HepG2 (cell line): Measurements from ENCODE around the gene FALEC. TPM values are rescaled to one million over a fixed set of nuclear protein-coding genes. Genes with fewer than 3 reads are reported as not detected.
"Not testable (repeated sequence)": the region's sequence is repeated elsewhere in the genome, so short reads cannot be mapped to it uniquely, and the experiment has no call there.

Experiments used
- ATAC-seq: fragments of 200-7000 bp; cut with Tn5 transposase; 3 replicates; pipeline ENCODE4 v1.9.1; 2020; ENCODE audit warnings: mild to moderate bottlenecking, moderate library complexity
- BruUV-seq: library from RNA; stranded (reverse); fragments of 400-500 nt; replicated peaks from 2 replicates; lab custom pipeline; 2021; lab: Mats Ljungman, UMichigan
- CTCF ChIA-PET: fragments of 300-600 bp; formaldehyde crosslinking; extraction: SDS; loops from one replicate; lab custom pipeline; 2021; ENCODE audit warnings: low total read pairs, inconsistent platforms, low intra/inter-chr PET ratio; lab: Yijun Ruan, JAX
- POLR2A ChIA-PET: fragments of 350-600 bp; sonication (Branson Sonifier 250); formaldehyde crosslinking; loops from one replicate; lab custom pipeline; 2020; ENCODE audit warnings: antibody characterized with exemption, inconsistent platforms; lab: Yijun Ruan, JAX
- DNase-seq: peaks from one replicate; pipeline ENCODE4 v3.0.0-alpha.2; 2015; ENCODE audit warnings: low spot score
- FAIRE-seq: peaks from 3 replicates; lab custom pipeline; 2011; peaks lifted over from hg19 to GRCh38; lab: Jason Lieb, UNC
- H2AFZ ChIP-seq: one replicate; pipeline ENCODE4 v1.6.1; 2011; ENCODE audit warnings: low read length, inconsistent platforms
- H3K27ac ChIP-seq: fragments of 300-600 bp; 3 replicates; pipeline ENCODE4 v1.8.0; 2011; ENCODE audit warnings: mixed run types, mild to moderate bottlenecking, mixed read lengths, low read length, inconsistent platforms; ENCODE audit not compliant: insufficient read depth; ENCODE audit errors: extremely low read length
- H3K27me3 ChIP-seq, 2 experiments: fragments of 200-600 bp in 1 of 2; 2 replicates in 1 of 2; 3 replicates in 1 of 2; pipeline versions ENCODE4 v1.6.0 to v1.8.0; 2011; ENCODE audit warnings: low read length in 2 of 2, mild to moderate bottlenecking in 2 of 2, moderate library complexity in 2 of 2, inconsistent platforms in 1 of 2; ENCODE audit not compliant: insufficient read depth in 2 of 2, control insufficient read depth in 1 of 2
- H3K36me3 ChIP-seq, 2 experiments: fragments of 200-600 bp in 1 of 2; replicated peaks in 1 of 2; 2 replicates in 1 of 2; 3 replicates in 1 of 2; pipeline versions ENCODE4 v1.5.1 to v1.8.0; 2011; ENCODE audit warnings: low read length in 2 of 2, inconsistent platforms in 1 of 2; ENCODE audit not compliant: insufficient read depth in 2 of 2, control insufficient read depth in 1 of 2
- H3K4me1 ChIP-seq: 2 replicates; pipeline ENCODE4 v1.5.1; 2012; ENCODE audit warnings: low read length, inconsistent platforms; ENCODE audit not compliant: insufficient read depth
- H3K4me2 ChIP-seq: 2 replicates; pipeline ENCODE4 v1.6.0; 2011; ENCODE audit warnings: low read depth, low read length, inconsistent platforms
- H3K4me3 ChIP-seq, 3 experiments: fragments of 200-600 bp in 1 of 3; sonication (generic), shearing (Covaris generic) in 1 of 3; replicated peaks in 1 of 3; 2 replicates each; pipeline ENCODE4 v1.5.1; 2011 to 2016; ENCODE audit warnings: low read length in 3 of 3, inconsistent platforms in 2 of 3, low read depth in 2 of 3, mild to moderate bottlenecking in 2 of 3, control low read depth in 1 of 3, mixed read lengths in 1 of 3; ENCODE audit not compliant: insufficient read depth in 1 of 3
- H3K79me2 ChIP-seq: one replicate; pipeline ENCODE4 v1.6.1; 2011; ENCODE audit warnings: low read length, inconsistent platforms; ENCODE audit not compliant: insufficient read depth
- H3K9ac ChIP-seq: 2 replicates; pipeline ENCODE4 v1.6.0; 2011; ENCODE audit warnings: mild to moderate bottlenecking, low read depth, low read length, inconsistent platforms; ENCODE audit not compliant: insufficient read depth
- H3K9me3 ChIP-seq: 2 replicates; pipeline ENCODE4 v1.5.1; 2012; ENCODE audit warnings: mild to moderate bottlenecking, low read length
- H4K20me1 ChIP-seq: 2 replicates; pipeline ENCODE4 v1.6.0; 2011; ENCODE audit warnings: inconsistent platforms, mild to moderate bottlenecking, low read length, moderate library complexity; ENCODE audit not compliant: insufficient read depth
- AGO2 ChIP-seq: fragments of 200-400 bp; formaldehyde crosslinking; optimal IDR thresholded peaks from 2 replicates; pipeline ENCODE3; 2017; ENCODE audit warnings: mild to moderate bottlenecking, low read depth, low read length, moderate library complexity
- FOXA3 ChIP-seq: IDR thresholded peaks from 2 replicates; pipeline ENCODE4 v1.6.1; 2016; ENCODE audit warnings: missing genetic modification reagents, missing compliant biosample characterization
- KAT8 ChIP-seq: IDR thresholded peaks from 2 replicates; pipeline ENCODE4 v1.6.1; 2016; ENCODE audit warnings: missing genetic modification reagents, missing compliant biosample characterization
- MAFK ChIP-seq, 2 experiments: IDR thresholded peaks in 1 of 2; conservative IDR thresholded peaks in 1 of 2; 2 replicates each; pipeline ENCODE4 v1.6.1; 2011; ENCODE audit warnings: improper control_type of control experiment in 2 of 2, low read length in 2 of 2
- NFE2L2 ChIP-seq: fragments of 150-350 bp; IDR thresholded peaks from 2 replicates; pipeline ENCODE4 v1.6.1; 2014; ENCODE audit warnings: low read length
- POLR2A ChIP-seq, 2 experiments: IDR thresholded peaks; 2 replicates each; pipeline ENCODE4 v1.6.1; 2011; ENCODE audit warnings: low read depth in 2 of 2, low read length in 2 of 2, mild to moderate bottlenecking in 1 of 2, moderate library complexity in 1 of 2; ENCODE audit not compliant: insufficient read depth in 1 of 2
- POLR2G ChIP-seq: fragments of 200-400 bp; formaldehyde crosslinking; IDR thresholded peaks from 2 replicates; pipeline ENCODE4 v1.6.1; 2018; ENCODE audit warnings: mild to moderate bottlenecking, low read depth, low read length, moderate library complexity
- RBM22 ChIP-seq: fragments of 200-400 bp; formaldehyde crosslinking; optimal IDR thresholded peaks from 2 replicates; pipeline ENCODE3; 2017; ENCODE audit warnings: mild to moderate bottlenecking, low read length, moderate library complexity
- SAP130 ChIP-seq: IDR thresholded peaks from 2 replicates; pipeline ENCODE4 v1.6.1; 2016; ENCODE audit warnings: low read depth
- ZNF138 ChIP-seq: sonication (generic); formaldehyde crosslinking; IDR thresholded peaks from 2 replicates; pipeline ENCODE4 v1.5.0; 2020; ENCODE audit warnings: mild to moderate bottlenecking, low read depth, missing genetic modification reagents
- ZNF556 ChIP-seq: sonication (generic); formaldehyde crosslinking; IDR thresholded peaks from 2 replicates; pipeline ENCODE4 v1.4.0; 2020; ENCODE audit warnings: mild to moderate bottlenecking, missing genetic modification reagents, borderline replicate concordance
- WGBS: methylation state at CpG from one replicate; pipeline ENCODE4 v1.1.6; 2017; ENCODE audit warnings: low lambda C conversion rate; 5-methylcytosine and 5-hydroxymethylcytosine counted together
- in situ Hi-C: cut with HindIII; loops from 2 replicates; pipeline ENCODE4 v1.10.0; 2017; ENCODE audit warnings: low pct_unique_long_range_greater_than_20kb; ENCODE audit not compliant: extremely low pct_ligation_motif_present
- intact Hi-C: fragments of 100-400 bp; cut with micrococcal nuclease; formaldehyde crosslinking; loops from one replicate; pipeline ENCODE4 v1.10.0; 2022; ENCODE audit not compliant: unreplicated experiment
- polyA plus RNA-seq, 8 experiments: library from polyadenylated mRNA; depleted of rRNA in 3 of 8; stranded (reverse) in 7 of 8; unstranded in 1 of 8; fragments of >200 nt; fragmentation: Illumina TruSeq in 4 of 8; extraction: Trizol in 4 of 8; gene quantifications; 2 replicates each; pipeline versions ENCODE4 v1.2.1 to v1.2.3, GENCODE V29; 2011 to 2016; ENCODE audit warnings: low read depth in 4 of 8, missing spikeins in 1 of 8, mixed read lengths in 1 of 8; ENCODE audit not compliant: insufficient read depth in 1 of 8
- total RNA-seq, 5 experiments: library from RNA; depleted of rRNA; stranded (reverse); fragments of >200 nt; fragmentation: Illumina TruSeq; extraction: Trizol; gene quantifications; 2 replicates each; pipeline ENCODE4 v1.2.3, GENCODE V29; 2016; ENCODE audit warnings: low read depth in 1 of 5
- TF ChIP-seq, protein P1 (sequence below): sonication (generic); formaldehyde crosslinking; IDR thresholded peaks from 2 replicates; pipeline ENCODE4 v1.4.0; 2020; ENCODE audit warnings: mild to moderate bottlenecking, missing genetic modification reagents
- TF ChIP-seq, protein P2 (sequence below): sonication (generic); IDR thresholded peaks from 2 replicates; pipeline ENCODE4 v1.6.1; 2016; ENCODE audit warnings: low read depth, borderline replicate concordance

The FALEC gene
- total and polyA plus RNA-seq, 2 of the 13 experiments (the other 11 are each of a cell fraction or from before 2014, with no cell fraction given), result 0.33 to 0.71 TPM

DNA sequence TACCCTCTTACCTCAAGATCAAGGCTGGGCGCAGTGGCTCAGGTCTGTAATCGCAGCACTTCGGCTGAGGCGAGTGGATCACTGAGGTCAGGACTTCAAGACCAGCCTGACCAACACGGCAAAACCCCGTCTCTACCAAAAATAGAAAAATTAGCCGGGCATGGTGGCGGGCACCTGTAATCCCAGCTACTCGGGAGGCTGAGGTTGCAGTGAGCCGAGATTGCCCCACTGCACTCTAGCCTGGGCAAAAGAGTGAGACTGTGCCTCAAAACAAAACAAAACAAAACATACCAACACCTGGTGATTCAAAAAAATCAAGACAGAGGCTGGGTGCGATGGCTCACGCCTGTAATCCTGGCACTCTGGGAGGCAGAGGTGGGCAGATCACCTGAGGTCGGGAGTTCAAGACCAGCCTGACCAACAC, 58.1 kb downstream of the FALEC start:
- H3K9me3 ChIP-seq, DNase-seq, H3K9ac ChIP-seq, BruUV-seq, intact Hi-C loops, FAIRE-seq, ATAC-seq, H3K27me3 ChIP-seq, H3K4me2 ChIP-seq, H3K27ac ChIP-seq, H3K4me3 ChIP-seq, H2AFZ ChIP-seq, in situ Hi-C loops, CTCF ChIA-PET: not testable (repeated sequence)
- TF ChIP-seq POLR2G (peak; percentile 54; the same call in 1 of the 2 replicates), AGO2 (peak; percentile 18)
- POLR2A ChIA-PET, result interaction anchor here (1.3 to 11.9 kb wide), 5 partner anchors 8 to 49 kb away, joined by 3 to 469 read pairs (median 4); no protein-coding TSS in a partner anchor
- peaks cover 73% of the 10 kb centered on the region for H3K79me2 ChIP-seq
- peaks cover 0 to 48% of the 10 kb centered on the region in 2 experiments; a peak in 4 of 5 replicates for H3K36me3 ChIP-seq
- H3K4me1 ChIP-seq, result peaks cover 66% of the 10 kb centered on the region
- H4K20me1 ChIP-seq, result peaks cover 62% of the 10 kb centered on the region
- WGBS, result 93% methylated on average over 12 of the region's 13 CpGs

DNA sequence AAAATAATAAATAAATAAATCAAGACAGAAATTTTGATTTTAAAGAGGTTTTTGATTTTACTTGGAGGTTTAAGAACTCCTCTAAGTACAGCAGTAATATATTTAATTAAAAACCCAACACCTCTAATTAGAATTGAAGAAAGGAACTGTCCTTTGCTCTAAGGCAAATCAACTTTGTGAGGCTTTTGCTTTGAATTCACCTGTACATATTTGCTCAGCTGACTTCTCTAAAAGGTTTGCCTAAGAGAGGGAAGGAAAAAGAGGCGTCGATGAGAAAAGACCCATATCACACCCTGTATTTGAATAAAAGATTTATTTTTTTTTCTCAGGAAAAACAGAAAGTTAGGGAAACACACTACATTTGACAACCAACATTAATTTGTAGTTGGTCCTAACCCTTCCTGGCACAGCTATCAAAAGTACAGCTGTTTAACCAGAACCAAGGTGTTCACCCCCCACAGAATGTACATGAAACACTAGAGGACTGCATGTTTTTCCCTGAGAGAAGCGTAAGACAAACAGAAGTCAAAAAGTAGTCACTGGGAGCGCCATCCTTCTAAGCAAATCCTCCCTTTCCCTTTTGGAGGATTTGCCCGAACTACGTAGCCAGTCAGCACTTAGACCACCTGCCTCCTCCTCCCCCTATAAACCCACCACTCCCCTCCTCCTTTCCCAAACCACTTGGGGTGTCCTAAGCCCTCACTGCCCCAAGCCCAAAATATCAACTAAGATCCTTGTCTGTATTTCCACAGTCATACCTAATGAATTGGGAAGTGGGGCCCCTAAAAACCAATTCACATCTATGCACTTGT, 58.9 kb downstream of the FALEC start:
- in situ Hi-C loops (no loop called here), intact Hi-C loops (loop anchor here (5.0 kb wide), 1 partner anchor 38 kb away; no protein-coding TSS in a partner anchor)
- POLR2A ChIA-PET, result interaction anchor here (0.9 to 11.9 kb wide), 5 partner anchors 9 to 55 kb away, joined by 3 to 469 read pairs (median 5); partner anchors contain the start of gene ENSA
- peaks cover 63% of the 10 kb centered on the region for H4K20me1 ChIP-seq
- peak overlapping the region in 2 of 3 experiments; percentile 93 to 96; a peak in 2 of 6 replicates for H3K4me3 ChIP-seq
- H3K27me3 ChIP-seq, result no peaks in the 10 kb centered on the region; a peak in 1 of 5 replicates
- H3K4me2 ChIP-seq, result peak overlapping the region; percentile 81
- ATAC-seq (no peak), FAIRE-seq (no peak), DNase-seq (no peak)
- WGBS, result 82% methylated on average over 6 of the region's 6 CpGs
- peak overlapping the region; percentile 36 for H3K27ac ChIP-seq
- CTCF ChIA-PET, result interaction anchor here (1.0 kb wide), 1 partner anchor 110 kb away, joined by 3 read pairs; no protein-coding TSS in a partner anchor
- H3K36me3 ChIP-seq, result peaks cover 0 to 49% of the 10 kb centered on the region in 2 experiments; a peak in 4 of 5 replicates
- H3K9me3 ChIP-seq, result no peaks in the 10 kb centered on the region
- BruUV-seq, result no TSS peak
- no peak overlapping the region for H2AFZ ChIP-seq
- peaks cover 81% of the 10 kb centered on the region for H3K79me2 ChIP-seq
- H3K9ac ChIP-seq, result peak overlapping the region; percentile 32; the same call in 1 of the 2 replicates
- peaks cover 58% of the 10 kb centered on the region for H3K4me1 ChIP-seq
- TF ChIP-seq MAFK (conservative IDR thresholded peaks at IDR 0.05 in 1 of 2, IDR thresholded peaks at IDR 0.05 in 1 of 2; ENCODE audit: low read length in 2 of 2) (no peak), POLR2G (peak; percentile 65), ZNF138 (CRISPR knock-in tag) (no peak), KAT8 (no peak), FOXA3 (no peak), RBM22 (peak; percentile 85), NFE2L2 (no peak), SAP130 (CRISPR knock-in tag) (0 out of 2 replicates have a peak, but pooled peaks have one; percentile 6), ZNF556 (CRISPR knock-in tag) (no peak), AGO2 (peak; percentile 32), POLR2A (IDR thresholded peaks at IDR 0.05; ENCODE audit: insufficient read depth in 1 of 2, low read depth in 2 of 2, low read length in 2 of 2) (peak; percentile 39 to 67; a peak in 2 of 4 replicates)
- TF ChIP-seq, protein P1, sequence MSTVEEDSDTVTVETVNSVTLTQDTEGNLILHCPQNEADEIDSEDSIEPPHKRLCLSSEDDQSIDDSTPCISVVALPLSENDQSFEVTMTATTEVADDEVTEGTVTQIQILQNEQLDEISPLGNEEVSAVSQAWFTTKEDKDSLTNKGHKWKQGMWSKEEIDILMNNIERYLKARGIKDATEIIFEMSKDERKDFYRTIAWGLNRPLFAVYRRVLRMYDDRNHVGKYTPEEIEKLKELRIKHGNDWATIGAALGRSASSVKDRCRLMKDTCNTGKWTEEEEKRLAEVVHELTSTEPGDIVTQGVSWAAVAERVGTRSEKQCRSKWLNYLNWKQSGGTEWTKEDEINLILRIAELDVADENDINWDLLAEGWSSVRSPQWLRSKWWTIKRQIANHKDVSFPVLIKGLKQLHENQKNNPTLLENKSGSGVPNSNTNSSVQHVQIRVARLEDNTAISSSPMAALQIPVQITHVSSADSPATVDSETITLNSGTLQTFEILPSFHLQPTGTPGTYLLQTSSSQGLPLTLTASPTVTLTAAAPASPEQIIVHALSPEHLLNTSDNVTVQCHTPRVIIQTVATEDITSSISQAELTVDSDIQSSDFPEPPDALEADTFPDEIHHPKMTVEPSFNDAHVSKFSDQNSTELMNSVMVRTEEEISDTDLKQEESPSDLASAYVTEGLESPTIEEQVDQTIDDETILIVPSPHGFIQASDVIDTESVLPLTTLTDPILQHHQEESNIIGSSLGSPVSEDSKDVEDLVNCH (CRISPR knock-in tag), result no peak
- TF ChIP-seq, protein P2, sequence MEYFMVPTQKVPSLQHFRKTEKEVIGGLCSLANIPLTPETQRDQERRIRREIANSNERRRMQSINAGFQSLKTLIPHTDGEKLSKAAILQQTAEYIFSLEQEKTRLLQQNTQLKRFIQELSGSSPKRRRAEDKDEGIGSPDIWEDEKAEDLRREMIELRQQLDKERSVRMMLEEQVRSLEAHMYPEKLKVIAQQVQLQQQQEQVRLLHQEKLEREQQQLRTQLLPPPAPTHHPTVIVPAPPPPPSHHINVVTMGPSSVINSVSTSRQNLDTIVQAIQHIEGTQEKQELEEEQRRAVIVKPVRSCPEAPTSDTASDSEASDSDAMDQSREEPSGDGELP, result peak; percentile 80
